Suprapubic skin (tissue), 4 donors: ENCODE results near the gene SH3PXD2B. TPM values are rescaled to one million over a fixed set of nuclear protein-coding genes. Genes with fewer than 3 reads are reported as not detected.

ENCODE experiments used
- DNase-seq, 2 donors: peaks; one replicate each; pipeline ENCODE4 v3.0.0-alpha.2; 2019; ENCODE audit warnings: low spot score in 2 of 2
- H3K27ac ChIP-seq: fragments of 200-600 bp; sonication (generic); one replicate; pipeline ENCODE4 v1.5.1; 2019
- H3K27me3 ChIP-seq: fragments of 200-600 bp; sonication (generic); one replicate; pipeline ENCODE4 v1.5.1; 2019
- H3K36me3 ChIP-seq: fragments of 200-600 bp; sonication (generic); one replicate; pipeline ENCODE4 v1.5.1; 2019
- H3K4me1 ChIP-seq: fragments of 200-600 bp; sonication (generic); one replicate; pipeline ENCODE4 v1.5.1; 2019
- H3K4me3 ChIP-seq: fragments of 200-600 bp; sonication (generic); one replicate; pipeline ENCODE4 v1.5.1; 2019; ENCODE audit warnings: mild to moderate bottlenecking
- H3K9me3 ChIP-seq: fragments of 200-600 bp; sonication (generic); one replicate; pipeline ENCODE4 v1.5.1; 2019
- CTCF ChIP-seq, 2 donors: fragments of 200-600 bp in 1 of 2; fragments of 450-650 bp in 1 of 2; sonication (generic) in 1 of 2; IDR thresholded peaks; one replicate each; pipeline ENCODE4 v1.5.1; 2016 to 2019; ENCODE audit warnings: antibody characterized with exemption in 2 of 2, mild to moderate bottlenecking in 1 of 2, moderate library complexity in 1 of 2
- EP300 ChIP-seq: sonication (generic); formaldehyde crosslinking; IDR thresholded peaks from one replicate; pipeline ENCODE4 v1.6.1; 2017; ENCODE audit warnings: antibody characterized with exemption
- POLR2A ChIP-seq, 2 donors: fragments of 450-650 bp; IDR thresholded peaks; one replicate each; pipeline ENCODE4 v1.6.1; 2017; ENCODE audit warnings: antibody characterized with exemption in 2 of 2, mild to moderate bottlenecking in 2 of 2, moderate library complexity in 2 of 2
- POLR2AphosphoS5 ChIP-seq, 3 donors: sonication (generic); formaldehyde crosslinking; IDR thresholded peaks; one replicate each; pipeline ENCODE4 v1.6.1; 2017; ENCODE audit warnings: antibody characterized with exemption in 3 of 3
- WGBS: methylation state at CpG from one replicate; pipeline ENCODE4 v1.1.5; 2018; 5-methylcytosine and 5-hydroxymethylcytosine counted together
- total RNA-seq, 4 donors: library from RNA; depleted of rRNA; stranded (reverse); fragments of >200 nt; gene quantifications; one replicate each; pipeline ENCODE4 v1.1.0, GENCODE V29; 2016

The SH3PXD2B gene
- total RNA-seq, 4 donors from 2014 or later: 29.1 to 42.1 (median 31.3) TPM

GRCh38 chr5:172385010-172385563 is 69.2 kb downstream of the SH3PXD2B start:
- Histone ChIP-seq H3K9me3 (no peaks in the 10 kb centered on the region), H3K27me3 (no peaks in the 10 kb centered on the region), H3K27ac (no peak overlapping the region), H3K4me1 (peaks cover 12% of the 10 kb centered on the region), H3K4me3 (no peak overlapping the region), H3K36me3 (peaks cover 49% of the 10 kb centered on the region)
- WGBS: 91% methylated on average over 5 of the region's 5 CpGs
- DNase-seq: no peak
- TF ChIP-seq POLR2AphosphoS5 (IDR thresholded peaks at IDR 0.05) (no peak), EP300 (no peak), CTCF (IDR thresholded peaks at IDR 0.05) (no peak), POLR2A (IDR thresholded peaks at IDR 0.05) (no peak)

- TF ChIP-seq EP300 (no peak), POLR2A (IDR thresholded peaks at IDR 0.05) (no peak), POLR2AphosphoS5 (IDR thresholded peaks at IDR 0.05) (no peak)
- H3K4me3 ChIP-seq: no peak overlapping the region
- no peak overlapping the region for H3K27ac ChIP-seq
- H3K4me1 ChIP-seq: peaks cover 12% of the 10 kb centered on the region
- no peaks in the 10 kb centered on the region for H3K9me3 ChIP-seq
- 65% methylated on average over 6 of the region's 6 CpGs for whole genome bisulfite sequencing
- no peak for DNase-seq
- no peaks in the 10 kb centered on the region for H3K27me3 ChIP-seq
- H3K36me3 ChIP-seq: peaks cover 57% of the 10 kb centered on the region
These were observed 71.0 kb downstream of the SH3PXD2B start for GRCh38 chr5:172383191-172383802.

GRCh38 chr5:172380987-172381643 is 73.2 kb downstream of the SH3PXD2B start:
- H3K27me3 ChIP-seq: no peaks in the 10 kb centered on the region
- H3K4me3 ChIP-seq: no peak overlapping the region
- TF ChIP-seq POLR2AphosphoS5 (IDR thresholded peaks at IDR 0.05) (no peak), EP300 (no peak), CTCF (IDR thresholded peaks at IDR 0.05) (no peak), POLR2A (IDR thresholded peaks at IDR 0.05) (no peak)
- peak; percentile 74 to 90 for DNase-seq
- H3K9me3 ChIP-seq: no peaks in the 10 kb centered on the region
- 45% methylated on average over 18 of the region's 21 CpGs for WGBS
- H3K4me1 ChIP-seq: peaks cover 12% of the 10 kb centered on the region
- H3K36me3 ChIP-seq: peaks cover 64% of the 10 kb centered on the region
- peak overlapping the region; percentile 56 for H3K27ac ChIP-seq

- 67% methylated on average over 18 of the region's 18 CpGs for WGBS
- H3K4me3 ChIP-seq: no peak overlapping the region
- no peak for DNase-seq
- H3K27ac ChIP-seq: peak overlapping the region; percentile 56
- peaks cover 12% of the 10 kb centered on the region for H3K4me1 ChIP-seq
- H3K36me3 ChIP-seq: peaks cover 61% of the 10 kb centered on the region
- TF ChIP-seq POLR2AphosphoS5 (IDR thresholded peaks at IDR 0.05) (no peak), EP300 (no peak), CTCF (IDR thresholded peaks at IDR 0.05) (no peak), POLR2A (IDR thresholded peaks at IDR 0.05) (no peak)
- no peaks in the 10 kb centered on the region for H3K9me3 ChIP-seq
- H3K27me3 ChIP-seq: no peaks in the 10 kb centered on the region
These were observed 73.9 kb downstream of the SH3PXD2B start for GRCh38 chr5:172380301-172380986.

- peaks cover 12% of the 10 kb centered on the region for H3K4me1 ChIP-seq
- peaks cover 61% of the 10 kb centered on the region for H3K36me3 ChIP-seq
- no peak for DNase-seq
- H3K27ac ChIP-seq: peak overlapping the region; percentile 38
- no peaks in the 10 kb centered on the region for H3K9me3 ChIP-seq
- H3K4me3 ChIP-seq: no peak overlapping the region
- no peaks in the 10 kb centered on the region for H3K27me3 ChIP-seq
- no peak for TF ChIP-seq POLR2A (IDR thresholded peaks at IDR 0.05)
- no peak for TF ChIP-seq CTCF (IDR thresholded peaks at IDR 0.05)
- no peak for TF ChIP-seq EP300
- TF ChIP-seq POLR2AphosphoS5 (IDR thresholded peaks at IDR 0.05): no peak
- WGBS: 51% methylated on average over 3 of the region's 3 CpGs
These were observed 74.8 kb downstream of the SH3PXD2B start for GRCh38 chr5:172379481-172379880.
